Measurements from ENCODE around the gene MCU. TPM values are rescaled to one million over a fixed set of nuclear protein-coding genes. Genes with fewer than 3 reads are reported as not detected.

MCU gene
- polyA plus RNA-seq, 1 of the 3 experiments (the other 2 are of a cell fraction) = 20.6 TPM

DNA sequence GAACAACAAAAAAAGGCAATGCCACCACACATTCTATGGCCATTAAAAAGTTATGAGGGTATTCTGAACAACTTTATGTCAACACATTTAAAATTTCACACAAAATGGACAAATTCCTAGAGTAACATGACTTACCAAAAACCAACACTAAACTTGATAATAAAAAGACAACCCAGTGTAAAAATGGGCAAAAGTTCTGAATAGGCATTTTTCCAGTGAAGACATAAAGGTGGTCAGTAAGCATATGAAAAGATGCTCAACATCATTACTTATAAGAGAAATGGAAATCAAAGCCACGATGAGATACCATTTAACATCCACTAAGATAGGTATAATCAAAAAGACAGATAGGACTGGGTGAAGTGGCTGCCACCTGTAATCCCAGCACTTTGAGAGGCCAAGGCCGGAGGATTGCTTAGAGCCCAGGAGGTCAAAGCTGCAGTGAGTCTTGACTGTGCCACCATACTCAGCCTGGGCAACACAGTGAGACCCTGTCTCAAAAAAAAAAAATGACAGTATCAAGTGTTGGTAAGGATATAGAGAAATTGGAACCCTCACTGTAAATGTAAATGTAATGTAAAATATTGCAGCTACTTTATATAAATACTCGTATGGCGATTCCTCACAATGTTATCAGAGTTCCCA lies 130.5 kb downstream of the MCU start:
- no peaks in the 10 kb centered on the region for H3K9me2 ChIP-seq
- CTCF ChIA-PET = interaction anchor here (1.4 to 2.7 kb wide), 2 partner anchors 12 to 458 kb away, joined by 4 to 10 read pairs; no protein-coding TSS in a partner anchor
- H3K79me2 ChIP-seq (ENCODE audit: insufficient read depth) = no peaks in the 10 kb centered on the region; the same call in 1 of the 2 replicates
- no peak overlapping the region for H2AFZ ChIP-seq (ENCODE audit: low read depth)
- H3K9ac ChIP-seq = no peak overlapping the region
- POLR2A ChIA-PET = no interaction called here
- H3K4me3 ChIP-seq (ENCODE audit: low read depth in 2 of 2, low read length in 1 of 2) = no peak overlapping the region
- DNase-seq = no peak
- H4K20me1 ChIP-seq (ENCODE audit: insufficient read depth) = no peaks in the 10 kb centered on the region
- no peaks in the 10 kb centered on the region for H3F3A ChIP-seq (replicated peaks; ENCODE audit: insufficient read depth)
- no peak for TF ChIP-seq RXRA (IDR thresholded peaks at IDR 0.05; ENCODE audit: borderline replicate concordance, low read depth)
- no peak for TF ChIP-seq TCF12 (IDR thresholded peaks at IDR 0.05)
- H3K4me1 ChIP-seq (ENCODE audit: control insufficient read depth in 1 of 2, insufficient read depth in 2 of 2, low read depth in 1 of 2, low read length in 1 of 2) = peaks cover 0 to under 1% of the 10 kb centered on the region in 2 experiments; a peak in 1 of 4 replicates
- no peak overlapping the region for H3K27ac ChIP-seq (ENCODE audit: low read depth in 2 of 2, low read length in 1 of 2)
- no peaks in the 10 kb centered on the region for H3K27me3 ChIP-seq (ENCODE audit: insufficient read depth)
- H3K4me2 ChIP-seq = no peak overlapping the region
- no peaks in the 10 kb centered on the region for H3K9me3 ChIP-seq
- WGBS (ENCODE audit: low lambda C conversion rate) = 99% methylated on average over 4 of the region's 4 CpGs
- peaks cover 0 to 8% of the 10 kb centered on the region in 2 experiments for H3K36me3 ChIP-seq (replicated peaks in 1 of 2; ENCODE audit: control insufficient read depth in 1 of 2, insufficient read depth in 2 of 2, low read length in 1 of 2)

DNA sequence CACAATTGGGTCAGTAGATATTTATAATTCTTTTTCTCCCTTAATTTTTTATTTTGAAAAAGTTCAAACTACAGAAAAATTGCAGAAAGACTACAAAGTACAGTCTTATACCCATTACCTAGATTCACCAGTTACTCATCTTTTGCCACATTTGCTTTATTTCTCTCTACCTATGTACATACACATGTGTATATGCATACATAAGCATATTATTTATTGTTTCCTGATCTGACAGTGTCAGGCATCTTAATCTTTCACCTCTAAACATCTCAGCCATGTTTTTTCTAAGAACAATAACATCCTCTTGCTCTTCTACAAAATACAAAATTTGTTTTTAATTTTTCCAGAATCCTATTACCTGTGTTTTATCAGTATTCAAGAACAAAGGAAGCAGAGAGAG lies 133.2 kb downstream of the MCU start:
- Histone ChIP-seq H3K4me3 (ENCODE audit: low read depth in 2 of 2, low read length in 1 of 2) (no peak overlapping the region), H3K4me2 (no peak overlapping the region), H4K20me1 (ENCODE audit: insufficient read depth) (no peaks in the 10 kb centered on the region), H3K4me1 (ENCODE audit: control insufficient read depth in 1 of 2, insufficient read depth in 2 of 2, low read depth in 1 of 2, low read length in 1 of 2) (peaks cover 0 to 3% of the 10 kb centered on the region in 2 experiments; a peak in 1 of 4 replicates), H3K27ac (ENCODE audit: low read depth in 2 of 2, low read length in 1 of 2) (no peak overlapping the region), H3K27me3 (ENCODE audit: insufficient read depth) (no peaks in the 10 kb centered on the region), H3K9ac (no peak overlapping the region), H3K9me2 (0 out of 2 replicates have a peak, but pooled peaks cover 3% of the 10 kb centered on the region), H3K9me3 (no peaks in the 10 kb centered on the region), H2AFZ (ENCODE audit: low read depth) (no peak overlapping the region), H3F3A (replicated peaks; ENCODE audit: insufficient read depth) (no peaks in the 10 kb centered on the region), H3K36me3 (replicated peaks in 1 of 2; ENCODE audit: control insufficient read depth in 1 of 2, insufficient read depth in 2 of 2, low read length in 1 of 2) (peaks cover 0 to 8% of the 10 kb centered on the region in 2 experiments), H3K79me2 (ENCODE audit: insufficient read depth) (peaks cover 4% of the 10 kb centered on the region; the same call in 1 of the 2 replicates)
- TF ChIP-seq, protein P1, sequence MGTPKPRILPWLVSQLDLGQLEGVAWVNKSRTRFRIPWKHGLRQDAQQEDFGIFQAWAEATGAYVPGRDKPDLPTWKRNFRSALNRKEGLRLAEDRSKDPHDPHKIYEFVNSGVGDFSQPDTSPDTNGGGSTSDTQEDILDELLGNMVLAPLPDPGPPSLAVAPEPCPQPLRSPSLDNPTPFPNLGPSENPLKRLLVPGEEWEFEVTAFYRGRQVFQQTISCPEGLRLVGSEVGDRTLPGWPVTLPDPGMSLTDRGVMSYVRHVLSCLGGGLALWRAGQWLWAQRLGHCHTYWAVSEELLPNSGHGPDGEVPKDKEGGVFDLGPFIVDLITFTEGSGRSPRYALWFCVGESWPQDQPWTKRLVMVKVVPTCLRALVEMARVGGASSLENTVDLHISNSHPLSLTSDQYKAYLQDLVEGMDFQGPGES (IDR thresholded peaks at IDR 0.05; ENCODE audit: low read depth, low read length) = no peak
- TF ChIP-seq, protein P2, sequence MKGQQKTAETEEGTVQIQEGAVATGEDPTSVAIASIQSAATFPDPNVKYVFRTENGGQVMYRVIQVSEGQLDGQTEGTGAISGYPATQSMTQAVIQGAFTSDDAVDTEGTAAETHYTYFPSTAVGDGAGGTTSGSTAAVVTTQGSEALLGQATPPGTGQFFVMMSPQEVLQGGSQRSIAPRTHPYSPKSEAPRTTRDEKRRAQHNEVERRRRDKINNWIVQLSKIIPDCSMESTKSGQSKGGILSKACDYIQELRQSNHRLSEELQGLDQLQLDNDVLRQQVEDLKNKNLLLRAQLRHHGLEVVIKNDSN (IDR thresholded peaks at IDR 0.05; ENCODE audit: borderline replicate concordance, low read depth) = no peak
- no peak for TF ChIP-seq YY1 (IDR thresholded peaks at IDR 0.05; ENCODE audit: low read depth)
- no peak for TF ChIP-seq EZH2phosphoT487 (IDR thresholded peaks at IDR 0.05; ENCODE audit: borderline replicate concordance, low read depth)
- no peak for TF ChIP-seq EP300 (IDR thresholded peaks at IDR 0.05; ENCODE audit: borderline replicate concordance in 1 of 2, low read depth in 1 of 2, low read length in 1 of 2)
- TF ChIP-seq NFIC (IDR thresholded peaks at IDR 0.05; ENCODE audit: borderline replicate concordance) = no peak
- TF ChIP-seq, protein P3, sequence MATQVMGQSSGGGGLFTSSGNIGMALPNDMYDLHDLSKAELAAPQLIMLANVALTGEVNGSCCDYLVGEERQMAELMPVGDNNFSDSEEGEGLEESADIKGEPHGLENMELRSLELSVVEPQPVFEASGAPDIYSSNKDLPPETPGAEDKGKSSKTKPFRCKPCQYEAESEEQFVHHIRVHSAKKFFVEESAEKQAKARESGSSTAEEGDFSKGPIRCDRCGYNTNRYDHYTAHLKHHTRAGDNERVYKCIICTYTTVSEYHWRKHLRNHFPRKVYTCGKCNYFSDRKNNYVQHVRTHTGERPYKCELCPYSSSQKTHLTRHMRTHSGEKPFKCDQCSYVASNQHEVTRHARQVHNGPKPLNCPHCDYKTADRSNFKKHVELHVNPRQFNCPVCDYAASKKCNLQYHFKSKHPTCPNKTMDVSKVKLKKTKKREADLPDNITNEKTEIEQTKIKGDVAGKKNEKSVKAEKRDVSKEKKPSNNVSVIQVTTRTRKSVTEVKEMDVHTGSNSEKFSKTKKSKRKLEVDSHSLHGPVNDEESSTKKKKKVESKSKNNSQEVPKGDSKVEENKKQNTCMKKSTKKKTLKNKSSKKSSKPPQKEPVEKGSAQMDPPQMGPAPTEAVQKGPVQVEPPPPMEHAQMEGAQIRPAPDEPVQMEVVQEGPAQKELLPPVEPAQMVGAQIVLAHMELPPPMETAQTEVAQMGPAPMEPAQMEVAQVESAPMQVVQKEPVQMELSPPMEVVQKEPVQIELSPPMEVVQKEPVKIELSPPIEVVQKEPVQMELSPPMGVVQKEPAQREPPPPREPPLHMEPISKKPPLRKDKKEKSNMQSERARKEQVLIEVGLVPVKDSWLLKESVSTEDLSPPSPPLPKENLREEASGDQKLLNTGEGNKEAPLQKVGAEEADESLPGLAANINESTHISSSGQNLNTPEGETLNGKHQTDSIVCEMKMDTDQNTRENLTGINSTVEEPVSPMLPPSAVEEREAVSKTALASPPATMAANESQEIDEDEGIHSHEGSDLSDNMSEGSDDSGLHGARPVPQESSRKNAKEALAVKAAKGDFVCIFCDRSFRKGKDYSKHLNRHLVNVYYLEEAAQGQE (IDR thresholded peaks at IDR 0.05; ENCODE audit: low read depth, low read length) = no peak
- ChIA-PET CTCF (interaction anchor here (1.3 kb wide), 1 partner anchor 10 kb away, joined by 3 read pairs; no protein-coding TSS in a partner anchor), POLR2A (no interaction called here)
- no peak for DNase-seq

Data from SK-N-SH (cell line).